ENCODE data around the gene CPAMD8. TPM values are rescaled to one million over a fixed set of nuclear protein-coding genes. Genes with fewer than 3 reads are reported as not detected.
A peak's percentile ranks its signal among the peaks of the same experiment; 100 is the strongest.

CPAMD8 gene
- total and polyA plus RNA-seq, 2 donors (not counting 1 experiment from before 2014, with no cell fraction given): 0.14 to 1.7 TPM

DNA sequence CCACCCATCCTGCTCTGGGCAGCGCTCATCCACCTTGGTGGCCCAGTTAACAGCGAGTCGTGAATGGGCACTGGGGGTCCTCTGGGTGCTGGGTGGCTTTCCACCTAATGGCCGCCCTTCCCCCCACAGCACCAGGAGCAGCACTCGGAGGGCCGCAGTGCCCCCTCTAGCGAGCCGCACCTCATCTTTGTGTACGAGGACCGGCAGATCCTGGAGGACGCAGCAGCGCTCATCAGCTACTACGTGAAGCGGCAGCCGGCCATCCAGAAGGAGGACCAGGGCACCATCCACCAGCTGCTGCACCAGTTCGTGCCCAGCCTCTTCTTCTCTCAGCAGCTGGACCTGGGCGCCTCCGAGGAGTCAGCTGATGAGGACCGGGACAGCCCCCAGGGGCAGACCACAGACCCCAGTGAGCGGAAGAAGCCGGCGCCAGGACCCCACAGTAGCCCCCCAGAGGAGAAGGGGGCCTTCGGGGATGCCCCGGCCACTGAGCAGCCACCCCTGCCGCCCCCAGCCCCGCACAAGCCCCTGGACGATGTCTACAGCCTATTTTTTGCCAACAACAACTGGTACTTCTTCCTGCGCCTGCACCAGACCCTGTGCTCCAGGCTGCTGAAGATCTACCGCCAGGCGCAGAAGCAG is 157.2 kb downstream of the CPAMD8 start:
- TF ChIP-seq EZH2 (IDR thresholded peaks at IDR 0.05; ENCODE audit: low read length, missing control alignments): no peak
- TF ChIP-seq, protein P1, sequence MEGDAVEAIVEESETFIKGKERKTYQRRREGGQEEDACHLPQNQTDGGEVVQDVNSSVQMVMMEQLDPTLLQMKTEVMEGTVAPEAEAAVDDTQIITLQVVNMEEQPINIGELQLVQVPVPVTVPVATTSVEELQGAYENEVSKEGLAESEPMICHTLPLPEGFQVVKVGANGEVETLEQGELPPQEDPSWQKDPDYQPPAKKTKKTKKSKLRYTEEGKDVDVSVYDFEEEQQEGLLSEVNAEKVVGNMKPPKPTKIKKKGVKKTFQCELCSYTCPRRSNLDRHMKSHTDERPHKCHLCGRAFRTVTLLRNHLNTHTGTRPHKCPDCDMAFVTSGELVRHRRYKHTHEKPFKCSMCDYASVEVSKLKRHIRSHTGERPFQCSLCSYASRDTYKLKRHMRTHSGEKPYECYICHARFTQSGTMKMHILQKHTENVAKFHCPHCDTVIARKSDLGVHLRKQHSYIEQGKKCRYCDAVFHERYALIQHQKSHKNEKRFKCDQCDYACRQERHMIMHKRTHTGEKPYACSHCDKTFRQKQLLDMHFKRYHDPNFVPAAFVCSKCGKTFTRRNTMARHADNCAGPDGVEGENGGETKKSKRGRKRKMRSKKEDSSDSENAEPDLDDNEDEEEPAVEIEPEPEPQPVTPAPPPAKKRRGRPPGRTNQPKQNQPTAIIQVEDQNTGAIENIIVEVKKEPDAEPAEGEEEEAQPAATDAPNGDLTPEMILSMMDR (conservative IDR thresholded peaks at IDR 0.05 in 1 of 2, IDR thresholded peaks at IDR 0.05 in 1 of 2; ENCODE audit: low read depth in 1 of 2, low read length in 2 of 2): no peak
- Histone ChIP-seq H3K9me3 (ENCODE audit: control insufficient read depth, insufficient read depth, low read depth, low read length) (no peaks in the 10 kb centered on the region), H3K36me3 (ENCODE audit: control insufficient read depth, insufficient read depth, low read length) (peaks cover 18% of the 10 kb centered on the region), H2AFZ (ENCODE audit: low read length) (no peak overlapping the region), H3K27ac (ENCODE audit: insufficient read depth, low read length) (no peak overlapping the region), H3K27me3 (ENCODE audit: control insufficient read depth, insufficient read depth, low read length) (no peaks in the 10 kb centered on the region), H3K4me3 (replicated peaks in 1 of 4; ENCODE audit: control extremely low read depth in 1 of 4, insufficient read depth in 1 of 4, low read depth in 3 of 4, low read length in 4 of 4) (no peak overlapping the region), H3K4me1 (ENCODE audit: control insufficient read depth, extremely low read depth, insufficient read depth, low read length) (no peaks in the 10 kb centered on the region), H3K4me2 (ENCODE audit: extremely low read depth, insufficient read depth, low read length) (no peak overlapping the region), H3K9ac (ENCODE audit: insufficient read depth, low read length) (no peak overlapping the region), H4K20me1 (ENCODE audit: control insufficient read depth, extremely low read depth, insufficient read depth, low read length) (no peaks in the 10 kb centered on the region), H3K79me2 (ENCODE audit: control insufficient read depth, insufficient read depth, low read length) (peaks cover 4% of the 10 kb centered on the region)
- no peak for DNase-seq (ENCODE audit: low read depth in 2 of 2)

DNA sequence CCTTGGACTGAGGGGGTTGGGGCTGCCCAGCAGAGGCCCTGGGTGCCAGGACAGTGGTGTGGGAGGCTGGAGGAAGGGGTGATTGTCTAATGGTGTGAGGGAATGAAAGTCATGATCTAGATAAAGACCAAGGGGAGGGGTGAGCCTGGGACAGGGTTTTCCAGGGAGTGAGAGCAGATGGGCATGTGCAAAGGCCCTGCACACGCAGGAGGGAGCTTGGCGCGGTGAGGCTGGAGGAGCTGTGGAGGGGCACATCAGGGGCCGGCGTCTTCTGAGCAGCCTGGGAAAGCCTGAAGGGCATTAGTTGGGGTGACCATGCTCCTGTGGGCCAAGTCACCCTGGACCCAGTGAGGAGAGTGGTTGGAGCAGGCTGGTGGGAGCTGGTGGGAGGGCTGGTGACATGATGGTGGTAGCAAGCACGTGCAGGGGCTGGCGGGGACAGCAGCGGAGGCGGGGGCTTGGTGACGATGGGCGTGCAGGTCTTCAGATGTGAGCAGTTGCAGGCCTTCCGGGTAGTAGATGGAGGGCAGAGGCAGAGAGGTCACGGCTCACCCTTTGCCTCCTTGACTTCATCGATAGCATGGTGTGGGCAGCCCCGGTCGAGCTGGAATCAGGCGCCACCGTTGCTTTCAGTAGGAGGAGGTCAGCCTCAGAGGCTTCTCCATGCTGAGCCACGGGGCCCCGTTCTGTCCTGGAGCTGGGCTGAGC is 158.0 kb downstream of the CPAMD8 start:
- Histone ChIP-seq H3K36me3 (ENCODE audit: control insufficient read depth, insufficient read depth, low read length) (peaks cover 18% of the 10 kb centered on the region), H3K9ac (ENCODE audit: insufficient read depth, low read length) (no peak overlapping the region), H3K4me3 (replicated peaks in 1 of 4; ENCODE audit: control extremely low read depth in 1 of 4, insufficient read depth in 1 of 4, low read depth in 3 of 4, low read length in 4 of 4) (no peak overlapping the region), H3K27me3 (ENCODE audit: control insufficient read depth, insufficient read depth, low read length) (no peaks in the 10 kb centered on the region), H3K9me3 (ENCODE audit: control insufficient read depth, insufficient read depth, low read depth, low read length) (no peaks in the 10 kb centered on the region), H3K4me1 (ENCODE audit: control insufficient read depth, extremely low read depth, insufficient read depth, low read length) (no peaks in the 10 kb centered on the region), H3K27ac (ENCODE audit: insufficient read depth, low read length) (no peak overlapping the region), H3K79me2 (ENCODE audit: control insufficient read depth, insufficient read depth, low read length) (no peaks in the 10 kb centered on the region), H3K4me2 (ENCODE audit: extremely low read depth, insufficient read depth, low read length) (no peak overlapping the region), H4K20me1 (ENCODE audit: control insufficient read depth, extremely low read depth, insufficient read depth, low read length) (no peaks in the 10 kb centered on the region), H2AFZ (ENCODE audit: low read length) (no peak overlapping the region)
- TF ChIP-seq EZH2 (IDR thresholded peaks at IDR 0.05; ENCODE audit: low read length, missing control alignments): no peak
- TF ChIP-seq, protein P1 (conservative IDR thresholded peaks at IDR 0.05 in 1 of 2, IDR thresholded peaks at IDR 0.05 in 1 of 2; ENCODE audit: low read depth in 1 of 2, low read length in 2 of 2): no peak
- DNase-seq (ENCODE audit: low read depth in 2 of 2): no peak

DNA sequence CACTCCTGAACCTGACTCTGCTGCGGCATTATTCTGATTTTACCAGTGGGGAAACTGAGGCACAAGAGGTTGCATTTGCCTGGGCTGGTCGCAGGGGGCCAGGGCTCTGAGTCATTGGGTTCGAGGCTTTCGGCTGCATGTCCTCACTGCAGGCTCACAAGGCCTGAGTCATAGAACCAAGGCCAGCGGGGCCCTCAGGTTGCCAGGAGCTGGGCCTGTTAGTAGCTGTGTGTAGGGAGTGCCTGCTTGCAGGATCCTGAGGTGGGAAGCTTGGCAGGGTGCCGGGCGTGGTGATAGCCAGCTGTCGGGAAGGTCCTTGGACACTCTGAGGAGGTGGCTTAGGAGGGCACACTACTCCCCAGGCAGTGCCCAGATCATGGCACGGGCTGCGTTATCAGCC is 159.4 kb downstream of the CPAMD8 start:
- H3K36me3 ChIP-seq (ENCODE audit: control insufficient read depth, insufficient read depth, low read length): peaks cover 22% of the 10 kb centered on the region

More for the DNA sequence above, 159.4 kb downstream of the CPAMD8 start:
- Histone ChIP-seq H2AFZ (ENCODE audit: low read length) (no peak overlapping the region), H4K20me1 (ENCODE audit: control insufficient read depth, extremely low read depth, insufficient read depth, low read length) (no peaks in the 10 kb centered on the region), H3K4me2 (ENCODE audit: extremely low read depth, insufficient read depth, low read length) (no peak overlapping the region), H3K9ac (ENCODE audit: insufficient read depth, low read length) (no peak overlapping the region), H3K27ac (ENCODE audit: insufficient read depth, low read length) (no peak overlapping the region), H3K79me2 (ENCODE audit: control insufficient read depth, insufficient read depth, low read length) (no peaks in the 10 kb centered on the region), H3K4me3 (replicated peaks in 1 of 4; ENCODE audit: control extremely low read depth in 1 of 4, insufficient read depth in 1 of 4, low read depth in 3 of 4, low read length in 4 of 4) (no peak overlapping the region), H3K4me1 (ENCODE audit: control insufficient read depth, extremely low read depth, insufficient read depth, low read length) (no peaks in the 10 kb centered on the region), H3K27me3 (ENCODE audit: control insufficient read depth, insufficient read depth, low read length) (no peaks in the 10 kb centered on the region), H3K9me3 (ENCODE audit: control insufficient read depth, insufficient read depth, low read depth, low read length) (no peaks in the 10 kb centered on the region)
- peak in 1 of 2 donors; percentile 16 for DNase-seq (ENCODE audit: low read depth in 2 of 2)
- TF ChIP-seq, protein P1 (conservative IDR thresholded peaks at IDR 0.05 in 1 of 2, IDR thresholded peaks at IDR 0.05 in 1 of 2; ENCODE audit: low read depth in 1 of 2, low read length in 2 of 2): no peak
- TF ChIP-seq EZH2 (IDR thresholded peaks at IDR 0.05; ENCODE audit: low read length, missing control alignments): no peak

All from fibroblast of lung (primary cell).